Inferior parietal cortex (tissue), 1 donor: ENCODE results near the gene NPHS1.

Experiments
- DNase-seq: peaks from one replicate; pipeline ENCODE4 v3.0.0-alpha.2; 2016; ENCODE audit errors: extremely low spot score

NPHS1 gene

GRCh38 chr19:35789195-35789977 lies 62.9 kb downstream of the NPHS1 start:
- no peak for DNase-seq

- no peak for DNase-seq
Measured at GRCh38 chr19:35788205-35788960, 63.9 kb downstream of the NPHS1 start.

GRCh38 chr19:35787227-35787799 lies 65.0 kb downstream of the NPHS1 start:
- no peak for DNase-seq

DNA sequence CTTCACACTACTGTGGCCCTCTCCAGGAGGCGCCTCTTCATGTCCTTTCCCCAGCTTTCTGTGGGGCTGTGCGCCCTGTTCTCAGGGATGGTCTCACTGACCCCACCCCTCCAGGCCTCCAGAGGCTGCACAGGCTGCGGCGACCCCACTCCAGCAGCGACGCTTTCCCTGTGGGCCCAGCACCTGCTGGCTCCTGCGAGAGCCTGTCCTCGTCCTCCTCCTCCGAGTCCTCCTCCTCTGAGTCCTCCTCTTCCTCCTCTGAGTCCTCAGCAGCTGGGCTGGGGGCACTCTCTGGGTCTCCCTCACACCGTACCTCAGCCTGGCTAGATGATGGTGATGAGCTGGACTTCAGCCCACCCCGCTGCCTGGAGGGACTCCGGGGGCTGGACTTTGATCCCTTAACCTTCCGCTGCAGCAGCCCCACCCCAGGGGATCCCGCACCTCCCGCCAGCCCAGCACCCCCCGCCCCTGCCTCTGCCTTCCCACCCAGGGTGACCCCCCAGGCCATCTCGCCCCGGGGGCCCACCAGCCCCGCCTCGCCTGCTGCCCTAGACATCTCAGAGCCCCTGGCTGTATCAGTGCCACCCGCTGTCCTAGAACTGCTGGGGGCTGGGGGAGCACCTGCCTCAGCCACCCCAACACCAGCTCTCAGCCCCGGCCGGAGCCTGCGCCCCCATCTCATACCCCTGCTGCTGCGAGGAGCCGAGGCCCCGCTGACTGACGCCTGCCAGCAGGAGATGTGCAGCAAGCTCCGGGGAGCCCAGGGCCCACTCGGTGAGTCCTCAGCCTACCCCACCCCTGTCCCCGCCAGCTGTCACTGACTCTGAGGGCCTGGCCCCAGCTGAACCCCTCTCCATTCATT lies 65.8 kb downstream of the NPHS1 start:
- DNase-seq = no peak

DNA sequence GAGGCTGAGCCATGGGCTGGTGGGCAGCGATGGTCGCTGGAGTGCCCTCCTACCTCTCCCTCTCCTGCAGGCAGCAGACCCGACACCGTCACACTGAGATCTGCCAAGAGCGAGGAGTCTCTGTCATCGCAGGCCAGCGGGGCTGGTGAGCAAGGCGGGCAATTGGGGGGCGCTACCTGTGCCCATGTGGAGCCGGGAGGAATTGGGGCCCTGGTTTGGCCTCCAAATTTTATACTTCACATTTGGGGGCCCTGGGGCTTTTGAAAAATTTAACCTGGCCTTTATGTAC lies 67.0 kb downstream of the NPHS1 start:
- DNase-seq = no peak

- DNase-seq = no peak
Measured at GRCh38 chr19:35784503-35785338, 67.6 kb downstream of the NPHS1 start.

DNA sequence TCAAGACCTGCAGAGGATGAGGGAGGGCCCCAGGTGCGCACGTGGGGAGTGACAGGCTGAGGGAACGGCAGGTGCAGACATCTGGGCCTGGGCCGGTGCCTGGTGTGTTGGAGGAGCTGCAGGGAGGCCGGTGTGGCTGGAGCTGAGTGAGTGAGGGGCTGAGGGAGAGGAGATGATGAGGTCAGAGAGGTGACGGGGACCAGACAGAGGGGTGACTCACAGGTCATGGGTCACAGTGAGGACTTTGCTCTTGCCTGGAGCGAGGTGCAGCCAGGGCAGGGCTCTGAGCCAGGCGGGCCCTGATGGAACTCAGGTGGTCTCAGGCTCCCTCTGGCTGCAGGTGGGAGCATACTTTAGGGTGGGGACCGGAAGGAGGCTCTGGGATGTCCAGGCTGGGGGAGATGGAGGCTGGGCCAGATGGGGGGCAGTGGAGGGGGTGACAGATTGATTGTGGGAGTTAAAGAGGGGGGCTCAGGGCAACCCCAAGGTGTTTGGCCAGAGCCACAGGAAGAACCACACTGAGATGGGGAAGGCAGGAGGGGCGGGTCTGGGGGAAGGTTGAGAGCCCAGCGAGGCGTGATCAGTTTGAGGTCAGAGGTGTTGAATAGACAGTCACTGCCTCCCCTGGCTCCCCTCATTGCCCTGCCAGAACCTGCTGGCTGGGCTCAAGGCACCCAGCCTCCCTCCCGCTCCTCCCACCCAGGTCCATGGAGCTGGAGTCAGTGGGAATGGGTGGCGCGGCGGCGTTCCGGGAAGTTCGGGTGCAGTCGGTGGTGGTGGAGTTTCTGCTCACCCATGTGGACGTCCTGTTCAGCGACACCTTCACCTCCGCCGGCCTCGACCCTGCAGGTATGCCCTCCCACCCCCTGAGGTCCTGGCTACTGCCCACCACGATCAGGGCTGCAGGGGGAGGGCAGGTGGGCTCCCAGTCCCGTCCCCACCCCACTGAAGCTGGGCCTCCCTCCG lies 68.6 kb downstream of the NPHS1 start:
- DNase-seq = no peak

- DNase-seq = no peak
Measured at GRCh38 chr19:35782589-35782988, 69.7 kb downstream of the NPHS1 start.

GRCh38 chr19:35781650-35782049 lies 70.7 kb downstream of the NPHS1 start:
- no peak for DNase-seq

DNA sequence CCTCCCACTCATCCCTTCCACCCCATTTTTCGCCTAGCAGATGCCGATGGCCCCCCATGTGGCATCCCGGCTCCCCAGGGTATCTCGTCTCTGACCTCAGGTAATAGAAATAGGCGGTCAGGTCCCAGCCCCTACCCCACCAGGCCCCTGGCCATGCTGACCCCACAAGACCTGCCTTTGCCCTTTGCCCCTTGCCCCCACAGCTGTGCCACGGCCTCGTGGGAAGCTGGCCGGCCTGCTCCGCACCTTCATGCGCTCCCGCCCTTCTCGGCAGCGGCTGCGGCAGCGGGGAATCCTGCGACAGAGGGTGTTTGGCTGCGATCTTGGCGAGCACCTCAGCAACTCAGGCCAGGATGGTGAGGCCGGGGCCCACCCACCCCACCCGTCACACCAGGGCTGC lies 71.6 kb downstream of the NPHS1 start:
- DNase-seq = no peak

GRCh38 chr19:35780058-35780457 lies 72.2 kb downstream of the NPHS1 start:
- DNase-seq = no peak

DNA sequence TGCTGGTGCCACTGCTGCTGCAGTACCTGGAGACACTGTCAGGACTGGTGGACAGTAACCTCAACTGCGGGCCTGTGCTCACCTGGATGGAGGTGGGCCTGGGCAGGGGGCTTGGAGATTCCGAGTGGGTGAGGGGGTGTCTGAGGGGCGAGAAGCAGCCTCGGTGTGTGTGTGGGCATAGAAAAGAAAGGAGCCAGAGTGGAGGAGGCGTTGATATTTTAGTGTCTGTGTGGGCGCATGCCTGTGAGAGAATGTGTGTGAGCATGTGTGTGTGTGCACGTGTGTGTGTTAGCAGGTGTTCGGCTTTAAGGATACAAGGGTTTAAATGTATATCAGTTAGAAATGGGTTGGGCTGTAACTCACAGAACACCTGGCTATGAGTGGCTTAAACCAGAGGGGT lies 73.3 kb downstream of the NPHS1 start:
- no peak for DNase-seq

DNA sequence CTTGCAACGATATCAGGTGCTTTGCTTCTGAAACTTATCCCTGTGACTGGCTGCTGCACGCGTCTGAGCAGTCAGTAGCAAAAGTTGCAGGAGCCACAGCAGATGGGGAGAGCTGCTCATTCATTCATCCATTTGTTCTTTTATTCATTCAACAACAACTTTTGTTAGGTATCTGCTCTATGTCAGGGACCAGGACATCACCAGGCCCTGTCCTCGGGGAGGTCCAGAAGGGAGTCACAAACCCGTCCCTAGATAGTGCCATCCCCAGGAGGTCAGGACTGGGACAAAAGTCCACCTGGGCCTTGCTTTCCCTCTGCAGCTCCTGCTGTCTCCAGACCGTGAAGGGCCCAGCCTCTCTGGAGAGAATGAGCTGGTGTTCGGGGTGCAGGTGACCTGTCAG lies 74.3 kb downstream of the NPHS1 start:
- no peak for DNase-seq

DNA sequence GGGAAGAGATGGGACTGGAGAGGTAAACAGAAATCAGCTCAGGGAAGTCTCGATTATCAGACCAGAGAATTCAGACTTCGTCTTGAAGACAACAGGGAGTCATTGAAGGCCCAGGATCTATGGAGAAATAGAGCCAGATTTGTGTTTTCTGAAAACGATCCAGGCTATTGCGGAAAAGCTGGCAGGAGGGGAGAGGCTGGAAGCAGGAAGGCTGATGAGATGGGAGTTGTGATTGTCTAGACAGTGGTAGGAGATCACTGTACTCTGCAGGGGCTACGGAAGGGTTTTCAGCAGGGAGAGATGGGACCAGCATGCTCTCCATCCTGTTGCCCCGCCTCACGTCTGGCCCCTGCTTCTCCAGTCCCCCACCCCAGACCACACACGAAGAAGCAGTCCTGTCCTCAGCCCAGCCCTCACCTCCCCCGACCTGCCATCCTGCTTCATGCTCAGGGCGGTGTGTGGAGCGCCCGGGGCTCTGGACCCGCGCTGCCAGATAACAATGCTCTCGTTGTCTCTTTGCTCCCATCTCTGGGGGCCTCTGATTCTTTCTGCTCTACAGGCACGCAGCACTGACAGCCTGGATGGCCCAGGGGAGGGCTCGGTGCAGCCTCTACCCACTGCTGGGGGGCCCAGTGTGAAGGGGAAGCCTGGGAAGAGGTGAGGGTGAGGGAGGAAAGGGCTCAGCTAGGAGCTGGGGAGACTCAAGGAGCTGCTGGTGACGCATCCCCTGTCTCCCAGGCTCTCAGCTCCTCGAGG lies 75.0 kb downstream of the NPHS1 start:
- DNase-seq = no peak

- no peak for DNase-seq
Measured at GRCh38 chr19:35776102-35776788, 76.1 kb downstream of the NPHS1 start.
